HCT116 (cell line): Measurements from ENCODE around the gene SPNS1. TPM values are rescaled to one million over a fixed set of nuclear protein-coding genes. Genes with fewer than 3 reads are reported as not detected.

ENCODE experiments used
- ATAC-seq: fragments of 200-7000 bp; cut with Tn5 transposase; 2 replicates; pipeline ENCODE4 v1.9.1; 2020; ENCODE audit warnings: mild to moderate bottlenecking, moderate library complexity
- BruUV-seq: library from RNA; stranded (reverse); fragments of 400-500 nt; replicated peaks from 2 replicates; lab custom pipeline; 2021; lab: Mats Ljungman, UMichigan
- CTCF ChIA-PET: fragments of 300-600 bp; sonication (Branson Sonifier 250); formaldehyde crosslinking; loops from one replicate; lab custom pipeline; 2021; ENCODE audit warnings: antibody characterized with exemption; lab: Charles Lee
- POLR2A ChIA-PET: fragments of 300-600, 350-600 bp; sonication (Branson Sonifier 250); formaldehyde crosslinking; loops from one replicate; lab custom pipeline; 2021; ENCODE audit warnings: antibody characterized with exemption; lab: Charles Lee
- RAD21 ChIA-PET, 2 experiments: fragments of 300-600 bp; sonication (Branson Sonifier 250); formaldehyde crosslinking; loops; one replicate each; lab custom pipeline; 2023; ENCODE audit warnings: low total read pairs in 2 of 2; ENCODE audit not compliant: uncharacterized antibody in 2 of 2, unreplicated experiment in 2 of 2, low non-redundant PET in 1 of 2; lab: Charles Lee
- DNase-seq: peaks from one replicate; pipeline ENCODE4 v3.0.0-alpha.2; 2010; ENCODE audit warnings: low read depth, low spot score
- H2AFZ ChIP-seq: fragments of 200-600 bp; shearing (Covaris generic), sonication (generic); 2 replicates; pipeline ENCODE4 v1.6.1; 2017; ENCODE audit warnings: low read depth, mixed run types, mixed read lengths, antibody characterized with exemption, low read length; ENCODE audit not compliant: poor library complexity, severe bottlenecking
- H3K27ac ChIP-seq: 2 replicates; pipeline ENCODE4 v1.5.1; 2012; ENCODE audit warnings: low read depth, low read length
- H3K27me3 ChIP-seq: fragments of 200-600 bp; sonication (generic); 2 replicates; pipeline ENCODE4 v1.6.1; 2016; ENCODE audit warnings: mixed run types, low read length, mixed read lengths; ENCODE audit not compliant: insufficient read depth
- H3K36me3 ChIP-seq, 2 experiments: fragments of 200-500 bp in 1 of 2; fragments of 200-600 bp in 1 of 2; sonication (Bioruptor generic) in 1 of 2; sonication (generic) in 1 of 2; 2 replicates each; pipeline versions ENCODE4 v1.5.1 to v1.6.1; 2014 to 2016; ENCODE audit warnings: low read length in 2 of 2, inconsistent platforms in 1 of 2, mixed read lengths in 1 of 2, mixed run types in 1 of 2; ENCODE audit not compliant: insufficient read depth in 2 of 2, control insufficient read depth in 1 of 2
- H3K4me1 ChIP-seq, 2 experiments: fragments of 200-600 bp in 1 of 2; sonication (generic) in 1 of 2; 2 replicates each; pipeline versions ENCODE4 v1.5.1 to v1.6.1; 2012 to 2017; ENCODE audit warnings: low read length in 2 of 2, inconsistent platforms in 1 of 2, mild to moderate bottlenecking in 1 of 2, mixed read lengths in 1 of 2, mixed run types in 1 of 2, moderate library complexity in 1 of 2; ENCODE audit not compliant: insufficient read depth in 2 of 2, control insufficient read depth in 1 of 2
- H3K4me2 ChIP-seq: fragments of 200-600 bp; sonication (generic); 2 replicates; pipeline ENCODE4 v1.6.1; 2017; ENCODE audit warnings: mixed run types, low read length, mixed read lengths
- H3K4me3 ChIP-seq, 2 experiments: fragments of 200-600 bp in 1 of 2; sonication (generic) in 1 of 2; replicated peaks in 1 of 2; 2 replicates each; pipeline ENCODE4 v1.5.1; 2011 to 2016; ENCODE audit warnings: low read length in 2 of 2, control low read depth in 1 of 2, low read depth in 1 of 2, mild to moderate bottlenecking in 1 of 2, mixed read lengths in 1 of 2, mixed run types in 1 of 2
- H3K79me2 ChIP-seq: fragments of 200-600 bp; sonication (generic); 2 replicates; pipeline ENCODE4 v1.6.1; 2017; ENCODE audit warnings: mild to moderate bottlenecking, mixed run types, low read length, moderate library complexity, mixed read lengths; ENCODE audit not compliant: insufficient read depth
- H3K9ac ChIP-seq: fragments of 200-600 bp; sonication (generic); 2 replicates; pipeline ENCODE4 v1.6.1; 2016; ENCODE audit warnings: low read length, mixed read lengths
- H3K9me2 ChIP-seq: fragments of 200-600 bp; sonication (generic), shearing (Covaris generic); 2 replicates; pipeline ENCODE4 v1.6.1; 2017; ENCODE audit warnings: mixed run types, mild to moderate bottlenecking, moderate library complexity; ENCODE audit not compliant: insufficient read depth
- H3K9me3 ChIP-seq, 2 experiments: fragments of 200-500 bp in 1 of 2; fragments of 200-600 bp in 1 of 2; sonication (Bioruptor generic) in 1 of 2; sonication (generic) in 1 of 2; 2 replicates each; pipeline ENCODE4 v1.6.1; 2014 to 2017; ENCODE audit warnings: low read length in 2 of 2, mixed read lengths in 2 of 2, inconsistent platforms in 1 of 2, low read depth in 1 of 2, mild to moderate bottlenecking in 1 of 2, mixed run types in 1 of 2, moderate library complexity in 1 of 2; ENCODE audit not compliant: control insufficient read depth in 1 of 2, insufficient read depth in 1 of 2
- H4K20me1 ChIP-seq: fragments of 200-600 bp; sonication (generic), shearing (Covaris generic); 2 replicates; pipeline ENCODE4 v1.6.1; 2017; ENCODE audit warnings: mixed run types, mild to moderate bottlenecking, moderate library complexity; ENCODE audit not compliant: insufficient read depth
- EGR1 ChIP-seq: IDR thresholded peaks from 2 replicates; pipeline ENCODE4 v1.6.1; 2012; ENCODE audit warnings: low read depth
- EZH2phosphoT487 ChIP-seq: fragments of 200-600 bp; IDR thresholded peaks from 2 replicates; pipeline ENCODE4 v1.6.1; 2018; ENCODE audit warnings: antibody characterized with exemption, borderline replicate concordance
- JUND ChIP-seq: IDR thresholded peaks from 2 replicates; pipeline ENCODE4 v1.6.1; 2012
- POLR2A ChIP-seq: IDR thresholded peaks from 2 replicates; pipeline ENCODE4 v1.7.0; 2011; ENCODE audit warnings: borderline replicate concordance; ENCODE audit not compliant: insufficient read depth, insufficient read length; ENCODE audit errors: extremely low read depth
- RAD21 ChIP-seq: IDR thresholded peaks from 2 replicates; pipeline ENCODE4 v1.6.1; 2012; ENCODE audit warnings: low read depth, mild to moderate bottlenecking
- SP1 ChIP-seq: IDR thresholded peaks from 2 replicates; pipeline ENCODE4 v1.6.1; 2012; ENCODE audit warnings: low read depth
- TCF7L2 ChIP-seq: IDR thresholded peaks from 2 replicates; pipeline ENCODE4 v1.7.0; 2011; ENCODE audit warnings: borderline replicate concordance, inconsistent platforms; ENCODE audit not compliant: insufficient read depth, insufficient read length; ENCODE audit errors: extremely low read depth
- YY1 ChIP-seq: IDR thresholded peaks from 2 replicates; pipeline ENCODE4 v1.6.1; 2011; ENCODE audit warnings: low read length, low read depth, moderate library complexity, mild to moderate bottlenecking; ENCODE audit not compliant: insufficient replicate concordance; ENCODE audit errors: extremely low read depth
- ZFX ChIP-seq: fragments of 450-650 bp; IDR thresholded peaks from 2 replicates; pipeline ENCODE4 v1.6.1; 2017
- ZNF274 ChIP-seq: fragments of 200-500 bp; sonication (Bioruptor generic); IDR thresholded peaks from 2 replicates; pipeline ENCODE4 v1.6.1; 2014; ENCODE audit warnings: mild to moderate bottlenecking, low read depth, low read length, inconsistent platforms
- intact Hi-C: fragments of 100-400 bp; cut with micrococcal nuclease; formaldehyde crosslinking; loops from 2 replicates; pipeline ENCODE4 v1.10.0; 2022
- total RNA-seq: library from RNA; stranded (reverse); gene quantifications from one replicate; pipeline ENCODE4 v1.2.1, GENCODE V29; 2021; ENCODE audit not compliant: unreplicated experiment
- TF ChIP-seq, protein P1 (sequence below): IDR thresholded peaks from 2 replicates; pipeline ENCODE4 v1.6.1; 2011; ENCODE audit warnings: mild to moderate bottlenecking, low read length, moderate library complexity; ENCODE audit not compliant: insufficient replicate concordance; ENCODE audit errors: extremely low read depth
- TF ChIP-seq, protein P2 (sequence below): IDR thresholded peaks from 2 replicates; pipeline ENCODE4 v1.6.1; 2012
- TF ChIP-seq, protein P3 (sequence below), 3 experiments: fragments of 200-600 bp in 1 of 3; sonication (generic) in 1 of 3; IDR thresholded peaks in 2 of 3; conservative IDR thresholded peaks in 1 of 3; 2 replicates each; pipeline ENCODE4 v1.5.1; 2012 to 2017; ENCODE audit warnings: low read depth in 2 of 3, low read length in 2 of 3, antibody characterized with exemption in 1 of 3, borderline replicate concordance in 1 of 3, control low read depth in 1 of 3, mild to moderate bottlenecking in 1 of 3, mixed read lengths in 1 of 3, mixed run types in 1 of 3, moderate library complexity in 1 of 3; ENCODE audit not compliant: insufficient read depth in 1 of 3
- TF ChIP-seq, protein P4 (sequence below): IDR thresholded peaks from 2 replicates; pipeline ENCODE4 v1.6.1; 2012; ENCODE audit warnings: low read depth
- TF ChIP-seq, protein P5 (sequence below): IDR thresholded peaks from 2 replicates; pipeline ENCODE4 v1.6.1; 2012

The SPNS1 gene
- total RNA-seq, 1 experiment from 2014 or later: 32.3 TPM

DNA sequence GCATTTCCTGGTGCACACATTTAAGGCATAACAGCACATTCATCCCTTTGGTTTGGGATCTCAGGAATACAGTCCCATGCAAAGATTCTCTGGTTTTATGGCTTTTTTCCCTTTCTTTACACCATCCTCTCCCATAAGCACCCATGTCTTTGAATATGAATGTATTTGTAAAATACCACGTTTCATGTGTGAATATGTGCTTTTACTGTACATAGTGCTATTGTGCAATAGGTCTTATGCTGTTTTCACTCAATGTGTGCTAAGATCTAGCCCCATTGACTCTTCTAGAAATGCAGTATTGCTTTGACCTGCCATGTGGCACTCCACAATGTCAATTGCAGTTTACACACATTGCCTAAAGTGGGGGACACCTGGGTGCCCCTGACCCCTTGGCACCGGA, 10.1 kb upstream of the SPNS1 start:
- Histone ChIP-seq H4K20me1 (no peaks in the 10 kb centered on the region), H3K27ac (no peak overlapping the region), H3K9me2 (no peaks in the 10 kb centered on the region), H3K9ac (no peak overlapping the region), H3K27me3 (no peaks in the 10 kb centered on the region), H3K4me1 (no peaks in the 10 kb centered on the region), H3K9me3 (no peaks in the 10 kb centered on the region), H3K4me2 (no peak overlapping the region), H2AFZ (no peak overlapping the region), H3K79me2 (no peaks in the 10 kb centered on the region), H3K4me3 (no peak overlapping the region), H3K36me3 (peaks cover 23 to 40% of the 10 kb centered on the region in 2 experiments; a peak in 3 of 4 replicates)
- intact Hi-C loops: no loop called here
- ChIA-PET POLR2A (no interaction called here), CTCF (no interaction called here), RAD21 (no interaction called here)
- BruUV-seq: no TSS peak
- ATAC-seq (no peak), DNase-seq (no peak)
- TF ChIP-seq EGR1 (no peak), EZH2phosphoT487 (no peak), POLR2A (no peak), ZNF274 (no peak), SP1 (no peak), YY1 (no peak), TCF7L2 (no peak), ZFX (no peak), RAD21 (no peak), JUND (no peak)
- TF ChIP-seq, protein P1, sequence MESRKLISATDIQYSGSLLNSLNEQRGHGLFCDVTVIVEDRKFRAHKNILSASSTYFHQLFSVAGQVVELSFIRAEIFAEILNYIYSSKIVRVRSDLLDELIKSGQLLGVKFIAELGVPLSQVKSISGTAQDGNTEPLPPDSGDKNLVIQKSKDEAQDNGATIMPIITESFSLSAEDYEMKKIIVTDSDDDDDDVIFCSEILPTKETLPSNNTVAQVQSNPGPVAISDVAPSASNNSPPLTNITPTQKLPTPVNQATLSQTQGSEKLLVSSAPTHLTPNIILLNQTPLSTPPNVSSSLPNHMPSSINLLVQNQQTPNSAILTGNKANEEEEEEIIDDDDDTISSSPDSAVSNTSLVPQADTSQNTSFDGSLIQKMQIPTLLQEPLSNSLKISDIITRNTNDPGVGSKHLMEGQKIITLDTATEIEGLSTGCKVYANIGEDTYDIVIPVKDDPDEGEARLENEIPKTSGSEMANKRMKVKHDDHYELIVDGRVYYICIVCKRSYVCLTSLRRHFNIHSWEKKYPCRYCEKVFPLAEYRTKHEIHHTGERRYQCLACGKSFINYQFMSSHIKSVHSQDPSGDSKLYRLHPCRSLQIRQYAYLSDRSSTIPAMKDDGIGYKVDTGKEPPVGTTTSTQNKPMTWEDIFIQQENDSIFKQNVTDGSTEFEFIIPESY: no peak
- TF ChIP-seq, protein P2, sequence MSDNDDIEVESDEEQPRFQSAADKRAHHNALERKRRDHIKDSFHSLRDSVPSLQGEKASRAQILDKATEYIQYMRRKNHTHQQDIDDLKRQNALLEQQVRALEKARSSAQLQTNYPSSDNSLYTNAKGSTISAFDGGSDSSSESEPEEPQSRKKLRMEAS: no peak
- TF ChIP-seq, protein P3, sequence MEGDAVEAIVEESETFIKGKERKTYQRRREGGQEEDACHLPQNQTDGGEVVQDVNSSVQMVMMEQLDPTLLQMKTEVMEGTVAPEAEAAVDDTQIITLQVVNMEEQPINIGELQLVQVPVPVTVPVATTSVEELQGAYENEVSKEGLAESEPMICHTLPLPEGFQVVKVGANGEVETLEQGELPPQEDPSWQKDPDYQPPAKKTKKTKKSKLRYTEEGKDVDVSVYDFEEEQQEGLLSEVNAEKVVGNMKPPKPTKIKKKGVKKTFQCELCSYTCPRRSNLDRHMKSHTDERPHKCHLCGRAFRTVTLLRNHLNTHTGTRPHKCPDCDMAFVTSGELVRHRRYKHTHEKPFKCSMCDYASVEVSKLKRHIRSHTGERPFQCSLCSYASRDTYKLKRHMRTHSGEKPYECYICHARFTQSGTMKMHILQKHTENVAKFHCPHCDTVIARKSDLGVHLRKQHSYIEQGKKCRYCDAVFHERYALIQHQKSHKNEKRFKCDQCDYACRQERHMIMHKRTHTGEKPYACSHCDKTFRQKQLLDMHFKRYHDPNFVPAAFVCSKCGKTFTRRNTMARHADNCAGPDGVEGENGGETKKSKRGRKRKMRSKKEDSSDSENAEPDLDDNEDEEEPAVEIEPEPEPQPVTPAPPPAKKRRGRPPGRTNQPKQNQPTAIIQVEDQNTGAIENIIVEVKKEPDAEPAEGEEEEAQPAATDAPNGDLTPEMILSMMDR (IDR thresholded peaks at IDR 0.05 in 2 of 3, conservative IDR thresholded peaks at IDR 0.05 in 1 of 3; ENCODE audit: borderline replicate concordance in 1 of 3, insufficient read depth in 1 of 3, low read depth in 2 of 3, low read length in 2 of 3): no peak
- TF ChIP-seq, protein P4, sequence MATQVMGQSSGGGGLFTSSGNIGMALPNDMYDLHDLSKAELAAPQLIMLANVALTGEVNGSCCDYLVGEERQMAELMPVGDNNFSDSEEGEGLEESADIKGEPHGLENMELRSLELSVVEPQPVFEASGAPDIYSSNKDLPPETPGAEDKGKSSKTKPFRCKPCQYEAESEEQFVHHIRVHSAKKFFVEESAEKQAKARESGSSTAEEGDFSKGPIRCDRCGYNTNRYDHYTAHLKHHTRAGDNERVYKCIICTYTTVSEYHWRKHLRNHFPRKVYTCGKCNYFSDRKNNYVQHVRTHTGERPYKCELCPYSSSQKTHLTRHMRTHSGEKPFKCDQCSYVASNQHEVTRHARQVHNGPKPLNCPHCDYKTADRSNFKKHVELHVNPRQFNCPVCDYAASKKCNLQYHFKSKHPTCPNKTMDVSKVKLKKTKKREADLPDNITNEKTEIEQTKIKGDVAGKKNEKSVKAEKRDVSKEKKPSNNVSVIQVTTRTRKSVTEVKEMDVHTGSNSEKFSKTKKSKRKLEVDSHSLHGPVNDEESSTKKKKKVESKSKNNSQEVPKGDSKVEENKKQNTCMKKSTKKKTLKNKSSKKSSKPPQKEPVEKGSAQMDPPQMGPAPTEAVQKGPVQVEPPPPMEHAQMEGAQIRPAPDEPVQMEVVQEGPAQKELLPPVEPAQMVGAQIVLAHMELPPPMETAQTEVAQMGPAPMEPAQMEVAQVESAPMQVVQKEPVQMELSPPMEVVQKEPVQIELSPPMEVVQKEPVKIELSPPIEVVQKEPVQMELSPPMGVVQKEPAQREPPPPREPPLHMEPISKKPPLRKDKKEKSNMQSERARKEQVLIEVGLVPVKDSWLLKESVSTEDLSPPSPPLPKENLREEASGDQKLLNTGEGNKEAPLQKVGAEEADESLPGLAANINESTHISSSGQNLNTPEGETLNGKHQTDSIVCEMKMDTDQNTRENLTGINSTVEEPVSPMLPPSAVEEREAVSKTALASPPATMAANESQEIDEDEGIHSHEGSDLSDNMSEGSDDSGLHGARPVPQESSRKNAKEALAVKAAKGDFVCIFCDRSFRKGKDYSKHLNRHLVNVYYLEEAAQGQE: no peak
- TF ChIP-seq, protein P5, sequence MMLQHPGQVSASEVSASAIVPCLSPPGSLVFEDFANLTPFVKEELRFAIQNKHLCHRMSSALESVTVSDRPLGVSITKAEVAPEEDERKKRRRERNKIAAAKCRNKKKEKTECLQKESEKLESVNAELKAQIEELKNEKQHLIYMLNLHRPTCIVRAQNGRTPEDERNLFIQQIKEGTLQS: no peak
